Gastroesophageal sphincter (tissue), 4 donors: ENCODE measurements around the gene AK8. TPM values are rescaled to one million over a fixed set of nuclear protein-coding genes. Genes with fewer than 3 reads are reported as not detected.

Source experiments
- ATAC-seq: fragments of 150-250 bp; one replicate; pipeline ENCODE4 v1.9.1; 2016; ENCODE audit warnings: mild to moderate bottlenecking, moderate library complexity
- H3K27ac ChIP-seq, 4 donors: fragments of 200-600 bp; sonication (generic) in 3 of 4; 1 replicate in 3 of 4; 2 replicates in 1 of 4; pipeline ENCODE4 v1.5.1; 2016 to 2019
- H3K27me3 ChIP-seq: fragments of 200-600 bp; sonication (generic); one replicate; pipeline ENCODE4 v1.5.1; 2019
- H3K36me3 ChIP-seq, 2 donors: fragments of 200-600 bp; sonication (generic); one replicate each; pipeline ENCODE4 v1.5.1; 2019; ENCODE audit warnings: control low read depth in 1 of 2
- H3K4me1 ChIP-seq, 3 donors: fragments of 200-600 bp; sonication (generic); 1 replicate in 2 of 3; 2 replicates in 1 of 3; pipeline ENCODE4 v1.5.1; 2016 to 2019; ENCODE audit warnings: control low read depth in 2 of 3
- H3K4me3 ChIP-seq, 2 donors: fragments of 200-600 bp; sonication (generic); one replicate each; pipeline ENCODE4 v1.5.1; 2019; ENCODE audit warnings: mild to moderate bottlenecking in 1 of 2, moderate library complexity in 1 of 2
- H3K9me3 ChIP-seq, 3 donors: fragments of 200-600 bp; sonication (generic); one replicate each; pipeline ENCODE4 v1.5.1; 2017 to 2019; ENCODE audit warnings: control low read depth in 2 of 3
- CTCF ChIP-seq, 4 experiments: fragments of 200-600 bp in 2 of 4; fragments of 450-650 bp in 2 of 4; sonication (generic) in 1 of 4; IDR thresholded peaks; one replicate each; pipeline ENCODE4 v1.5.1; 2017 to 2019; ENCODE audit warnings: antibody characterized with exemption in 4 of 4, mild to moderate bottlenecking in 2 of 4, moderate library complexity in 2 of 4
- EP300 ChIP-seq: sonication (generic); formaldehyde crosslinking; IDR thresholded peaks from one replicate; pipeline ENCODE4 v1.6.1; 2017; ENCODE audit warnings: antibody characterized with exemption, mild to moderate bottlenecking
- POLR2A ChIP-seq, 2 donors: fragments of 450-650 bp; IDR thresholded peaks; one replicate each; pipeline ENCODE4 v1.6.1; 2017; ENCODE audit warnings: antibody characterized with exemption in 2 of 2, mild to moderate bottlenecking in 2 of 2, moderate library complexity in 1 of 2
- POLR2AphosphoS5 ChIP-seq: sonication (generic); formaldehyde crosslinking; IDR thresholded peaks from one replicate; pipeline ENCODE4 v1.6.1; 2017; ENCODE audit warnings: antibody characterized with exemption
- WGBS, 2 donors: methylation state at CpG; one replicate each; pipeline ENCODE4 v1.1.5; 2018; ENCODE audit warnings: low coverage in 1 of 2; 5-methylcytosine and 5-hydroxymethylcytosine counted together
- total RNA-seq, 4 donors: library from RNA; depleted of rRNA; stranded (reverse); fragments of >200 nt; gene quantifications; one replicate each; pipeline ENCODE4 v1.1.0, GENCODE V29; 2016

Gene AK8
- total RNA-seq, 4 donors from 2014 or later, result 0.31 to 0.81 (median 0.63) TPM

- no peaks in the 10 kb centered on the region for H3K36me3 ChIP-seq
- H3K9me3 ChIP-seq, result no peaks in the 10 kb centered on the region
- H3K27me3 ChIP-seq, result peaks cover 15% of the 10 kb centered on the region
- H3K4me1 ChIP-seq, result no peaks in the 10 kb centered on the region
- ATAC-seq, result no peak
- TF ChIP-seq POLR2A (IDR thresholded peaks at IDR 0.05), result no peak
- no peak for TF ChIP-seq CTCF (IDR thresholded peaks at IDR 0.05)
- TF ChIP-seq EP300, result no peak
- TF ChIP-seq POLR2AphosphoS5, result no peak
- H3K27ac ChIP-seq, result no peak overlapping the region
- H3K4me3 ChIP-seq, result no peak overlapping the region
- 68 to 80% methylated on average over 3 to 6 of the region's 8 CpGs for WGBS, 2 donors
Observed at GRCh38 chr9:132708239-132708638, 169.8 kb downstream of the AK8 start.

- no peak for ATAC-seq
- Histone ChIP-seq H3K9me3 (peaks cover 0 to 3% (median 0%) of the 10 kb centered on the region in 3 donors), H3K27me3 (peaks cover 9% of the 10 kb centered on the region), H3K36me3 (no peaks in the 10 kb centered on the region), H3K27ac (no peak overlapping the region), H3K4me3 (no peak overlapping the region), H3K4me1 (peaks cover 0 to 5% (median 0%) of the 10 kb centered on the region in 3 donors)
- no peak for TF ChIP-seq POLR2AphosphoS5
- TF ChIP-seq EP300, result no peak
- TF ChIP-seq CTCF (IDR thresholded peaks at IDR 0.05), result no peak
- TF ChIP-seq POLR2A (IDR thresholded peaks at IDR 0.05), result no peak
- WGBS, 2 donors, result 19 to 25% methylated on average over 2 of the region's 2 CpGs
Observed at GRCh38 chr9:132703336-132703735, 174.7 kb downstream of the AK8 start.

GRCh38 chr9:132702254-132702653, 175.8 kb downstream of the AK8 start:
- TF ChIP-seq POLR2A (IDR thresholded peaks at IDR 0.05), result no peak
- TF ChIP-seq CTCF (IDR thresholded peaks at IDR 0.05), result no peak
- TF ChIP-seq POLR2AphosphoS5, result no peak
- no peak for TF ChIP-seq EP300
- 29 to 36% methylated on average over 1 of the region's 1 CpG for WGBS, 2 donors
- H3K4me1 ChIP-seq, result peaks cover 0 to 5% (median 0%) of the 10 kb centered on the region in 3 donors
- peaks cover 0 to 14% (median 0%) of the 10 kb centered on the region in 3 donors for H3K9me3 ChIP-seq
- no peak overlapping the region for H3K4me3 ChIP-seq
- no peaks in the 10 kb centered on the region for H3K36me3 ChIP-seq
- no peak for ATAC-seq
- H3K27ac ChIP-seq, result no peak overlapping the region
- H3K27me3 ChIP-seq, result peaks cover 9% of the 10 kb centered on the region

- TF ChIP-seq CTCF (IDR thresholded peaks at IDR 0.05) (no peak), POLR2AphosphoS5 (no peak), EP300 (no peak), POLR2A (IDR thresholded peaks at IDR 0.05) (no peak)
- no peak for ATAC-seq
Observed at GRCh38 chr9:132699956-132700355, 178.1 kb downstream of the AK8 start.

GRCh38 chr9:132698989-132699388, 179.1 kb downstream of the AK8 start:
- H3K4me3 ChIP-seq, result no peak overlapping the region
- no peaks in the 10 kb centered on the region for H3K27me3 ChIP-seq
- no peak for ATAC-seq
- H3K4me1 ChIP-seq, result peaks cover 0 to 5% (median 0%) of the 10 kb centered on the region in 3 donors
- no peaks in the 10 kb centered on the region for H3K36me3 ChIP-seq
- no peak overlapping the region for H3K27ac ChIP-seq
- TF ChIP-seq POLR2AphosphoS5, result no peak
- TF ChIP-seq POLR2A (IDR thresholded peaks at IDR 0.05), result no peak
- TF ChIP-seq EP300, result no peak
- TF ChIP-seq CTCF (IDR thresholded peaks at IDR 0.05), result no peak
- WGBS, 2 donors, result 27 to 34% methylated on average over 3 to 4 of the region's 4 CpGs
- H3K9me3 ChIP-seq, result peaks cover 0 to 20% (median 0%) of the 10 kb centered on the region in 3 donors

More at GRCh38 chr9:132699956-132700355, 178.1 kb downstream of the AK8 start:
- Histone ChIP-seq H3K9me3 (peaks cover 0 to 20% (median 0%) of the 10 kb centered on the region in 3 donors), H3K27me3 (no peaks in the 10 kb centered on the region), H3K36me3 (no peaks in the 10 kb centered on the region), H3K4me3 (no peak overlapping the region), H3K4me1 (peaks cover 0 to 5% (median 0%) of the 10 kb centered on the region in 3 donors), H3K27ac (no peak overlapping the region)
- WGBS, 2 donors, result 6 to 8% methylated on average over 1 of the region's 1 CpG
